SK-N-MC (cell line): ENCODE data around the gene GSE1.

ENCODE experiments used
- EZH2 ChIP-seq: fragments of 200-600 bp; sonication (generic); IDR thresholded peaks from one replicate; pipeline ENCODE4 v1.6.1; 2017; ENCODE audit warnings: antibody characterized with exemption
- FOXP2 ChIP-seq: optimal IDR thresholded peaks from 2 replicates; pipeline ENCODE3; 2011; ENCODE audit warnings: mild to moderate bottlenecking, moderate library complexity; ENCODE audit not compliant: insufficient read depth; ENCODE audit errors: extremely low read length, control extremely low read depth
- POLR2AphosphoS5 ChIP-seq: IDR thresholded peaks from 2 replicates; pipeline ENCODE4 v1.6.1; 2012; ENCODE audit warnings: mild to moderate bottlenecking, low read depth, low read length, borderline replicate concordance

DNA sequence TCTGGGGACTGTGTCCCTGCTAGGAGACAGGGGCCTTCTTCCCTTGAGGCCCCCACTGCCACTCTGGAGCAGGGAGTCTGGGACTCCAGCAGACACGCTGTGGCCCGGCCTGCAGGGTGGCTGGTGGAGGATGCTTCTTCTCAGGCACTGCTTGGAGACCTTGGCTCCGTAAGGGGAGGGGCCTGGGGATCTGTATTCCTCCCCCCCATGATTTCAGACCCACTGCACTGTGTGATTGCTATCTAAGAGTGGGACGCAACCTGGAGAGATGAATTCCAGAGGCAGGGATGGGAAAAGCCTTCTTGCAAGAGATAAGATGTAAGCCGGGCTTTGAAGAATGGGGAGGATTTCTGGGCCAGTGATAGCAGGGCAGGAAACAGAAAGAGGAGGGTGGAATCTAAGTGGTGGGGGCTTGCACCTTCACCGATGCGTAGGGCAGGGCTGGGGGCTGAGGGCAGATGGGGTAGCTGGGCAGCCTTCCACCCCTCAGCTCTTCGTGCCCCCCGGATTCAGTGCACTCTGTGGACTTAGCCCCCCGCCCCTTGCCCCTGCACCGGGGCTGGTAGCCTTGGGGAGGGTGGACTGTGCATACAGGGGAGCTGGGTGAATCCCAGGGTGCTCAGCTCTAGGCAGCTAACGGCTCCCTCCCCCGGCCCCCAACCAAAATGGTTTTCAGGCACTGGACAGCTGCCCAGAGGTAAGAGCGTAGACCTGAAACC, 5.2 kb upstream of the GSE1 start:
- TF ChIP-seq POLR2AphosphoS5, result no peak
- no peak for TF ChIP-seq EZH2
- TF ChIP-seq FOXP2, result no peak
